Urinary bladder (tissue), 4 donors: ENCODE data around the gene PARM1. TPM values are rescaled to one million over a fixed set of nuclear protein-coding genes. Genes with fewer than 3 reads are reported as not detected.

ENCODE experiments used
- DNase-seq: peaks from one replicate; pipeline ENCODE4 v3.0.0-alpha.2; 2015; ENCODE audit errors: extremely low spot score
- H3K27ac ChIP-seq: one replicate; pipeline ENCODE4 v1.5.1; 2013; ENCODE audit warnings: low read depth, mild to moderate bottlenecking, moderate library complexity
- H3K36me3 ChIP-seq: one replicate; pipeline ENCODE4 v1.6.1; 2013; ENCODE audit warnings: mild to moderate bottlenecking, moderate library complexity; ENCODE audit not compliant: insufficient read depth
- H3K4me1 ChIP-seq: one replicate; pipeline ENCODE4 v1.6.1; 2013; ENCODE audit warnings: mild to moderate bottlenecking, moderate library complexity; ENCODE audit not compliant: insufficient read depth
- H3K4me3 ChIP-seq: one replicate; pipeline ENCODE4 v1.5.1; 2013; ENCODE audit warnings: low read depth, low read length
- WGBS: extraction: QIAGEN DNeasy Blood & Tissue Kit; methylation state at CpG from one replicate; pipeline ENCODE4 v1.1.7; 2013; 5-methylcytosine and 5-hydroxymethylcytosine counted together
- polyA plus RNA-seq: library from polyadenylated mRNA; stranded (reverse); fragments of 200-250 nt; gene quantifications from one replicate; pipeline ENCODE4 v1.2.3, GENCODE V29; 2013
- total RNA-seq: library from RNA; depleted of rRNA; stranded (reverse); fragments of >200 nt; gene quantifications from one replicate; pipeline ENCODE4 v1.2.3, GENCODE V29; 2014
- donor health status: healthy with polysubstance abuse.
- donor health status: healthy.

The PARM1 gene
- total and polyA plus RNA-seq, 2 donors, result 81.3 to 139 TPM

DNA sequence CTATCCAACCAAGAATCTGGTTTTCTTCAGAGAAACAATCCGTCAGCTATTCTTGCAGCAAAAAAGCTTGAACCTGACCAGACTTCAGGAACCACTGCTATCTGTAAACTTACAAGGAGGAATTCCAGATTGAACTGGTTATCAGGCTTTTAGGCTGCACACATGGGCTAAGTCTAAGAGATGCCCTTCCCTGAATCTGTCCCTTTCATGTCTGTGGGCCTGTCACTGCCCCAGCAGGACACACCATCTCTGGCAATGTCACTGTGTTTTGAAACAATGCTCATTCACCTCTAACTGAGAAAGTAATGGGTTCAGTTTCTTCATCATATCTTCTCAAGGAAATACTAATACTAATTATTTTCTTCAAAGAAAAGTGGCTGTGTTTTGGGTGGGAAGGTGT lies 72.8 kb downstream of the PARM1 start:
- Histone ChIP-seq H3K27ac (no peak overlapping the region), H3K4me3 (no peak overlapping the region), H3K36me3 (no peaks in the 10 kb centered on the region), H3K4me1 (no peaks in the 10 kb centered on the region)
- DNase-seq, result no peak
- WGBS, result 92% methylated on average over 1 of the region's 1 CpG

DNA sequence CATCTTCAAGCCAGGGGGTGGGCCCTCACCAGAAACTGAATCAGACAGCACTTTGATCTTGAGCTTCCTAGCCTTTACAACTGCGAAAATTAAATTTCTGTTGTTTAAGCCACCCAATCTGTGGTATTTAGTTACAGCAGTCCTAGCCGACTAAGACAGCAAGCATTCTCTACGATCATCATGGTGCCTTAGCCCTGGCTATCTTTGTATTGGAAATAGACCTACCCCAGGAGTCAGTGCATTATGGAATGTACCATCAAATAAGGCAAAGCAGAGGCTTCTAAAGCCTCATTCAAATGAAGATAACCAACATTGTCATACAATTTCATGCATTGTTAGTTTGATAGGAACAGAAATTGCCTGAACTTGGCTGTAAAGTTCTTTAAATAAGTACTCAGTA lies 75.0 kb downstream of the PARM1 start:
- Histone ChIP-seq H3K36me3 (no peaks in the 10 kb centered on the region), H3K4me1 (no peaks in the 10 kb centered on the region), H3K27ac (no peak overlapping the region), H3K4me3 (no peak overlapping the region)
- DNase-seq, result no peak
- 85% methylated on average over 3 of the region's 3 CpGs for WGBS

DNA sequence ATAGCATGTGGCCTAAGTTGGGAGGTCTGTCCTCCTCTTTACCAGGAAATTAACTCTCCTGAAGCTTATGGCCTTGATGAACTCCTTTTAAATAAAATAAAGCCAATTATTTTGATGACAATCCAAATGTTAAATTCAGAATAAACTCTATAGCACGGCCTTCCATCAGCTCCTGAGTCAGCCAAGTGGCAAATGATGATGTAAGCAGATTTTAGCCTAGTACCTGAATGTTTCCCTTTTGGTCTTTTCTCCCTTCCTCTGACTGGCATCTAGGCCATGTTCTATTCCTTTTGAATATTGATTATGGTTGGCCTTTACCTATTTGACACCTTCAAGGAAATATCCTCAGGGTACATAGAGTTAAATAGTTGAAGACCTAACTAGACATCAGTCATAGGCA lies 76.2 kb downstream of the PARM1 start:
- WGBS, result 70% methylated on average over 1 of the region's 1 CpG
- Histone ChIP-seq H3K4me3 (no peak overlapping the region), H3K4me1 (no peaks in the 10 kb centered on the region), H3K27ac (no peak overlapping the region), H3K36me3 (no peaks in the 10 kb centered on the region)
- DNase-seq, result no peak

DNA sequence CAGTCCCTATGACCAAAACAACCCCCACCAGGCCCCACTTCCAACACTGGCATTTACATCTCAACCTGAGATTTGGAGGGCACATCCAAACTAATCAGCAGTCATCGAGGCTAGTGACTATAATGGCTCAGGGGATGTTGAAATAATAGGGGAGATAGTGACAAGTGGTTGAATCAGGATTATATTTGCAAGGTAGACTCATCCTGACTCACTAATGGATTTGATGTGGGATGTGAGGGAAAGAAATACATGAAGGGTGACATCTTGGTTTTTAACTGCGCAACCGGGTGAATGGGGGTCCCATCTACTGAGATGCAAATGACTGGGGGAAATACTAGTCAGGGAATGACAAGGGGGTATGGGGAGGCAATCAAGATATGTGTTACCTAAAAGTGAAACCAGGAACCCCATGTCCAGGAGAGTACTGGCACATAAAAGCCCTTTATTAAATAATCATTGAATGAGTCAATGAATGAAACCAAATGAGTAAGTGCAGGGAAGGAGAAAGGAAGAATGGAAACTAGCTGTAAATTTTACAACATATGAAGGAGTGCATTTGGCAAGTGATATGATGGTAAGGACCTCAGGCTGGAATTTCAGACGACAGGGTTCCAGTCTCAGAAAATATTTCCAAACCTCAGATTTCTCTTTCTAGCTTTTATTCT lies 78.3 kb downstream of the PARM1 start:
- Histone ChIP-seq H3K27ac (no peak overlapping the region), H3K4me1 (no peaks in the 10 kb centered on the region), H3K4me3 (no peak overlapping the region), H3K36me3 (no peaks in the 10 kb centered on the region)
- 91% methylated on average over 4 of the region's 4 CpGs for WGBS
- DNase-seq, result no peak

DNA sequence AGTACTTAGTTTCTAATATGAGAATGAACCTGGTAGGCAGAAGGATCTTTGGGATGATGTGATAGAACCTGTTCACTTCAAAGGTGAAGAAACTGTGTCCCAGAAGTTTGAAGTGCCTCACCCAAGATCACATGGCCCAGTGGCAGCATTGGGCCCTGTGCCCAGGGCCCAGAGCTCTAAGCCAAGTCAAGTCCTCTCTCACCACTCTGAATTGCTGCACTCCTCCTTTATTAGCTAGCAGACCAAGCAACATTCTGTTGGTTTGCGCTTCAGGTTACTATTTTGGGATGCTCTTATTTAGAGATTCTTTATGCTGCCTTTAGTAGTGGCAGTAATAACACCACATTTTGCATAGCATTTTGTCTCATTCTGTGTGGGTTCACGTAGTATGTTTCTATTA lies 82.7 kb downstream of the PARM1 start:
- H3K36me3 ChIP-seq, result no peaks in the 10 kb centered on the region
- DNase-seq, result no peak
- WGBS, result 63% methylated on average over 2 of the region's 2 CpGs
- no peak overlapping the region for H3K27ac ChIP-seq
- no peak overlapping the region for H3K4me3 ChIP-seq
- H3K4me1 ChIP-seq, result no peaks in the 10 kb centered on the region

DNA sequence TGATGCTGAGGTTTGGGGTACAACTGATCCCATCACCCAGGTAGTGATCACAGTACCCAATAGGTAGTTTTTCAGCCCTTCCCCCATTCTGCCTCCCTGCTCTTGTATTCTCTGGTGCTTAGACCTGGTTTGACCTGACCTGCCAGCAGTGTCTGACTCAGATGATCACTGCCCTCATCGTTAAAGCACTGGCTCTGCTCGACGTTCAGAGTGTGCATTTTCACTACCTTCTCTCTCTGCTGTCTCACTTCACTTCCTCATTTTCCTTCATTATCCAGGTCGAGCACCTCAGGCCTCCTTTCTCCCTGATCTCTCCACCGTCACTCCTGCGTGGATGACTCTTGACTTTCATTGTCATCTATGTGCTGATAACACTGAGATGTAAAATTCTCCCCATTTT lies 83.6 kb downstream of the PARM1 start:
- H3K4me3 ChIP-seq, result no peak overlapping the region
- no peak overlapping the region for H3K27ac ChIP-seq
- no peaks in the 10 kb centered on the region for H3K36me3 ChIP-seq
- WGBS, result 64% methylated on average over 6 of the region's 6 CpGs
- H3K4me1 ChIP-seq, result no peaks in the 10 kb centered on the region
- no peak for DNase-seq

DNA sequence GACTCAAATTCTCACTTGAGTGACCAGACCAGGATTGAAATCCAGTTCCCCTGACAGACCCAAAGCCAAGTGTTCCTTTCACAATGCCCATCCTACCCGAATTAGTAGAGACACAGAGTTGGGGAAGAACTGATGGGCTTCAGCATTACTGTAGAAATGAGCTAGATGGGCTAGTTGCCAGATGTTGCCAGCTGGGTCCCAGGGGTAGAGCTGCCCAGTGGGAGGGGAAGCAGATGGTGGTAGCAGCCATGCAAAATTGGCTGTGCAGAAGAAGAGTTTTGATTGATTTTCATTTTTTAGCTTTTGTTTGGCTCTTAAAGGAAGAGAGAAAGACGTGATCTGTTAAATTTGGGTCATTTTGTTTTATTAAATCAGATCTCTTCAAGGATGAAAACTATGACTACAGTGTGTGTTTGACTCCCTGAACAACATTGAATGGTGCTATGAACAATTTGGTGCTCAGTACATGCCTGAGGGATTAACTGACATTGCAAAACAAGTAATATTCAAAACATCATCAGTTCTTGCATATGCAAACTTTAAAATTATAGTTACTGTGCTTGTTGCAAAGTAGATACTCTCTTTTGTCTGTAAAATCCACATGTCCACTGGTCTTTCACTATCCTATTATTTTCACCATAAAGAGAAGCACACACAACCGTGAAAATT lies 86.0 kb downstream of the PARM1 start:
- H3K27ac ChIP-seq, result no peak overlapping the region
- H3K36me3 ChIP-seq, result no peaks in the 10 kb centered on the region
- no peak for DNase-seq
- 88% methylated on average over 3 of the region's 3 CpGs for WGBS
- H3K4me3 ChIP-seq, result no peak overlapping the region
- no peaks in the 10 kb centered on the region for H3K4me1 ChIP-seq

DNA sequence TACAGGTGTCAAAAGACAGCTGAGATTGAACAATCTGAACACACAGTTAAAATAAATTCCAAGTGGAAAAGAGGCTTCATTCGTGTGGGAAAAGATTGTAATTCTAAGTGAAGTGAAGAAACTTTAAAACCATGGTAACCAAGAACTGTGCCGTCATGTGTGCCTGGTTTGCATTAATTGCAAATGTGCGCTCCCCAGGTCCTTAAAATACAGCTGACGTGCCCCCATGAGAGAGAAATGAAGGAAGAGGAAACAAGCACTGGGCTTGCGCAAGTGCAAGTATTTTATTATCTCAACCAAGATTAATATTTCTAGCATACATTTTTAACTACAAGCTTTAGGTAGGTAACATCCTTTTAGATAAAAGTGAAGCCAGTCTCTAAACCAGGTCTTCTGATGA lies 92.5 kb downstream of the PARM1 start:
- H3K4me3 ChIP-seq, result no peak overlapping the region
- WGBS, result 89% methylated on average over 5 of the region's 5 CpGs
- H3K36me3 ChIP-seq, result no peaks in the 10 kb centered on the region
- no peak overlapping the region for H3K27ac ChIP-seq
- H3K4me1 ChIP-seq, result no peaks in the 10 kb centered on the region
- no peak for DNase-seq

DNA sequence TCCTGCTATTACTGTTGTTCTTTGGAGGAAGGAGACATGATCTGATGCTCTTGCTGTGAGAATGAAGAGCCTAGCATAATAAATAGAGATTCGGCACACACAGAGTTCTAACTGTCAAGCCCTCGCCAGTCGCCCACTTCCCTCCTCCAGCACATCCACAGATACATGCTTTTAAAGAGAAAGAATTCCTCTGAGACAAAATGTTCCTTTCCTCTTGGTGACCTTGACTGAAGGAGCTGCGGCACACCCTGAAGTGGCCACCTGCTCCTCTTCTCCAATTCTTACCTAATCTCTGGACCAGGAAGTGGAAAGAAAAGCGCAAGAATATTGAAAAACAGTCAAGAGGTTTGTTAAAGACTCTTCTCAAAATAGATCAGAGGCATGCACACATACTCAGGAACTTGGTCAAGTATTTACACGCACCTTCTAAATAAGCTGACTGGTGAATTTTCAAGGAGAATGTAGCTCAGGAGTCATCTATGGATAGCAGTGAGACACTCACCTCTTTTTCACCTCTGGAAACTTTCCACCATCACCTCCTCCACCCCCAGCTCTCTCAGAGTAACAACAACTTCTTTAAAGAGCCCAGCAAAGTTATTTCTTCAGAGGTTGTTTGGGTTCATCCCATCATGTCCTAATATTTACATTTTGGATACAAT lies 95.4 kb downstream of the PARM1 start:
- Histone ChIP-seq H3K36me3 (no peaks in the 10 kb centered on the region), H3K4me1 (peaks cover 1% of the 10 kb centered on the region), H3K4me3 (no peak overlapping the region), H3K27ac (no peak overlapping the region)
- 94% methylated on average over 6 of the region's 6 CpGs for WGBS
- no peak for DNase-seq

DNA sequence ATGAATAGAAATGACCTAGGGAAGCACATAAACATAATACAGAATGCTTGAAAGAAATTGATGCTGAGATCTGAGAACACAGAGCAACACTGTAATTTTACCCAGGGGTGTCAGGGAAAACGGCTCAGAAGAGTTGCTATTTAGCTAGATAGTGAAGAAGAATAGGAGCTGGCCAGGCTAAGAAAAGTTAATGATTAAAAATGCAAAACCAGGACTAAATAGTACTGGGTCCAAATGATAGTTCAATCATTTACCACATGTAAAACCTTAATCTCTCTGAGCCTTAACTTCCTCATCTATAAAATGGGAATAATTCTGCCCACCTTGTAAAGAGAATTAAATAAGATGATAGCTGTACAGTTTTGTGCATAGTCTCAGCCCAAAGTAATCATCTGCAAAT lies 97.1 kb downstream of the PARM1 start:
- peaks cover 1% of the 10 kb centered on the region for H3K4me1 ChIP-seq
- WGBS, result 92% methylated on average over 1 of the region's 1 CpG
- peaks cover 1% of the 10 kb centered on the region for H3K36me3 ChIP-seq
- H3K27ac ChIP-seq, result no peak overlapping the region
- no peak overlapping the region for H3K4me3 ChIP-seq
- DNase-seq, result no peak

DNA sequence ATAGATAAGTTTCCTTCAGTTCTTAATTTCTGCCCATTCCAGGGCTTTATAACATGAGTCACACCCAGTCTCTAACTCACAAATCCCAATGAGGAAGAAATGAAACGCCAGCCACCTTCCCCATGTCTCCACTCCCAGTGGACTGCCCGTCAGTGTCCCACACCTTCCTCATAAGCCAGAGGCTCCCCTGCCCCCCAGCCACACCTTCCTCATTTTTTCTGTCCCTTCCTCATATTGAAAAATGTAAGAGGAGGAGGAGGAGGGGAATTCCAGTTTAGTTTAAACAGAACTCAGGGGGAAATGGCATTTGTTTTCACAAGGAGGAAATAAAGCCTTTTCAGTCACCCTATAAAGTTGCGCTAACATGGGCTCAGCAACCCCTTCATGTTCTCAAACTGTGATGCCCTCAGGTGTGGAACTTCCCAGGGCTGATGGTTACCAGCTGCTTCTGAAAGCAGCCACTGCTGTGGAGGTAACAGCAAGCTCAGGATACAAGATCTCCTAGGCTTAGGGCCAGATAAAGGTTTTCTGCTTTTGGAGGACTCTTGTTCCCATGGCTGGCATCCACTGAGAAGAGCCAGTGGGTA lies 97.8 kb downstream of the PARM1 start:
- 76% methylated on average over 3 of the region's 3 CpGs for WGBS
- H3K36me3 ChIP-seq, result peaks cover 1% of the 10 kb centered on the region
- no peak overlapping the region for H3K27ac ChIP-seq
- H3K4me1 ChIP-seq, result peaks cover 1% of the 10 kb centered on the region
- DNase-seq, result no peak
- H3K4me3 ChIP-seq, result no peak overlapping the region

DNA sequence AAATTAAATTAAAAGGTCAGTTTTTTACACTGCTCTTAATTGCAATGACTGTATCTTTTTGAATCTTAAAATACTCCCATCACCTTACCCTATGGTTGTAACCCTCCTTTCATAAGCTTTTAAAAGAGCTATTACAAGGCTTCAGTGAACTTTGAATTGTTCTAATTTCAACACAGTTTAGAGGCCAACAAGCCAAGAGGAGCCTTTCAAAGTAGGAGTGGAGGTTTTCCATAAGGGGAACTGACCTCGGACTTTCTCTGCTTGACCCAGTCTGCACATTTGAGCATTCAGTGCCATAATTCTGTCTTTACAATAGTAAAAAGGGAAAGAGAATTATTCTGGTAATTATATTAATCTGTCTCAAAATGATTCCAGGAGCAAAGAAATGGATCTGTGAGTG lies 98.9 kb downstream of the PARM1 start:
- H3K4me1 ChIP-seq, result peaks cover 1% of the 10 kb centered on the region
- 76% methylated on average over 1 of the region's 1 CpG for WGBS
- no peak for DNase-seq
- H3K27ac ChIP-seq, result no peak overlapping the region
- H3K4me3 ChIP-seq, result no peak overlapping the region
- peaks cover 1% of the 10 kb centered on the region for H3K36me3 ChIP-seq

DNA sequence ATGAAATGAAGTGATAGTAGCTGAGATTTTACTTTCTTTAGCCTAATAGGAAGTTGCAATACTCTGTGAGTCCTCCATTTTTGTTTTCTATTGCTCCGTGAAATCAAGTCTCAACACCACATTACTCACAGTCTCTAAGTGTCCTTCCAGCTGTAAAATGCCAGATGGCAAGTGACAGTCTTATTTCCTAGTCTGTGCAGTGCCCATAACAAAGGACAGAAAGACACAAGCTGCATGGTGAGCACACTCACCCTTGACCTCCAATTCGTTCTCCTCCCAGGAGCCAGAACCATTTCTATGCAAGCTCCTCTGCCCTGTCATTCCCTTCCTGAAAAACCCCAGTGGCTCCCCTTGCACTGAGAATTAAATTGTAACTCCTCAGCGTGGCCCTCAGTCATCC lies 101.6 kb downstream of the PARM1 start:
- no peak overlapping the region for H3K27ac ChIP-seq
- no peak for DNase-seq
- H3K4me3 ChIP-seq, result no peak overlapping the region
- 74% methylated on average over 3 of the region's 3 CpGs for WGBS
- H3K36me3 ChIP-seq, result peaks cover 1% of the 10 kb centered on the region
- peaks cover 1% of the 10 kb centered on the region for H3K4me1 ChIP-seq

DNA sequence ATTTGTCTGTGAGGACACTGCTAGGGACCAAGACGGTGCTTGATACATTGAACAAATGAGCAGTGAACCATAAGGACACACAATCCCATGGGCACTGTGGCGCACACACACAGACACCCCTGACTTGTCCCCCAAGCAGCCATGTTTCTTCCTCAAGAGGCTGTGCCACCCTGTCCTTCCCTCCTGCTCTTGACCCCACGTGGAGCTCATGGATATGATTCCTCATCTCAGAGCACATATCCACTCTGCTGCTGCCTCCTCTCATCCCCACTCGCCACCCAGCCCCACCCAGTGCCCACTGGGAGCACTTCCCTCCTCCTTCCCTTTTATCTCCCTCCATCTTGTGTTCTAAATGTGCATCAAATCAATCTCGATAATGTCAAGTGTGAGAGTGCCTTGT lies 102.4 kb downstream of the PARM1 start:
- Histone ChIP-seq H3K4me1 (peaks cover 1% of the 10 kb centered on the region), H3K4me3 (no peak overlapping the region), H3K27ac (no peak overlapping the region), H3K36me3 (peaks cover 1% of the 10 kb centered on the region)
- DNase-seq, result no peak
- 90% methylated on average over 5 of the region's 5 CpGs for WGBS
